NCI-H1694 (cell line): Measurements from ENCODE around the gene KCNIP4.

Experiments
- DNase-seq: peaks from one replicate; lab custom pipeline; 2025; lab: John Stamatoyannopoulos, UW

KCNIP4 gene

GRCh38 chr4:21191317-21191716, 757.3 kb downstream of the KCNIP4 start:
- DNase-seq = no peak

- DNase-seq = no peak
Measured at GRCh38 chr4:21184788-21185187, 763.8 kb downstream of the KCNIP4 start.

- no peak for DNase-seq
Measured at GRCh38 chr4:21181716-21182115, 766.9 kb downstream of the KCNIP4 start.

- DNase-seq = no peak
Measured at GRCh38 chr4:21177871-21178270, 770.7 kb downstream of the KCNIP4 start.

GRCh38 chr4:21177092-21177491, 771.5 kb downstream of the KCNIP4 start:
- no peak for DNase-seq

GRCh38 chr4:21167711-21168110, 780.9 kb downstream of the KCNIP4 start:
- no peak for DNase-seq

- DNase-seq = no peak
Measured at GRCh38 chr4:21155367-21155766, 793.2 kb downstream of the KCNIP4 start.

GRCh38 chr4:21139327-21139726, 809.2 kb downstream of the KCNIP4 start:
- no peak for DNase-seq

- DNase-seq = no peak
Measured at GRCh38 chr4:21136051-21136630, 812.4 kb downstream of the KCNIP4 start.

- DNase-seq = peak; percentile 32
Measured at GRCh38 chr4:21134994-21135393, 813.6 kb downstream of the KCNIP4 start.

- no peak for DNase-seq
Measured at GRCh38 chr4:21130606-21131005, 818.0 kb downstream of the KCNIP4 start.

GRCh38 chr4:21126014-21126512, 822.5 kb downstream of the KCNIP4 start:
- no peak for DNase-seq

- no peak for DNase-seq
Measured at GRCh38 chr4:21118301-21118700, 830.3 kb downstream of the KCNIP4 start.

- no peak for DNase-seq
Measured at GRCh38 chr4:21117541-21118180, 830.9 kb downstream of the KCNIP4 start.

- peak; percentile 1 for DNase-seq
Measured at GRCh38 chr4:21113496-21114223, 834.9 kb downstream of the KCNIP4 start.

GRCh38 chr4:21102667-21103066, 845.9 kb downstream of the KCNIP4 start:
- no peak for DNase-seq

GRCh38 chr4:21097865-21098264, 850.7 kb downstream of the KCNIP4 start:
- DNase-seq = no peak

- no peak for DNase-seq
Measured at GRCh38 chr4:21097026-21097425, 851.5 kb downstream of the KCNIP4 start.

GRCh38 chr4:21092531-21092930, 856.0 kb downstream of the KCNIP4 start:
- DNase-seq = no peak

- DNase-seq = no peak
Measured at GRCh38 chr4:21090094-21090666, 858.4 kb downstream of the KCNIP4 start.

GRCh38 chr4:21083413-21083812, 865.2 kb downstream of the KCNIP4 start:
- DNase-seq = no peak

- DNase-seq = no peak
Measured at GRCh38 chr4:21077967-21078366, 870.6 kb downstream of the KCNIP4 start.

- DNase-seq = no peak
Measured at GRCh38 chr4:21067351-21067750, 881.2 kb downstream of the KCNIP4 start.
